T-helper 9 cell (primary cell): ENCODE data around the gene CNN1.
"Not testable (repeated sequence)": the region's sequence is repeated elsewhere in the genome, so short reads cannot be mapped to it uniquely, and the experiment has no call there.

Experiments
- DNase-seq: peaks from one replicate; pipeline ENCODE4 v3.0.0-alpha.2; 2020

Gene CNN1

DNA sequence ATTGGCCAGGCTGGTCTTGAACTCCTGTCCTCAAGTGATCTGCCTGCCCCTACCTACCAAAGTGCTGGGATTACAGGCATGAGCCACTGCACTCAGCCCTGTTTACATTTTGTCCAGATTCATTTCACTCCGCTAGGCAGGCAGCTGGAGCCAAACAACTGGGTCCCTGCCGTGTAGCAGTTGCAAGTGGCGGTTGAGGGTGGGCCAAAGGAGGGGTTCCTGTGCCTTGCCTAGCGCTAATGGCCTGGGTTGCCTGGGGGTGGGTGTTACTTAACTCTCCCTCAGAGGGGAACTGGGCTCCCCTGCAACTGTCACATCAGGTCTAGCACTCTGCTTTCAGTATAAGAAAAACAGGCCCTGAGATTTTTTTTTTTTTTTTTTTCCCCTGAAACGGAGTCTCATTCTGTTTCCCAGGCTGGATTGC is 31.4 kb downstream of the CNN1 start:
- no peak for DNase-seq

DNA sequence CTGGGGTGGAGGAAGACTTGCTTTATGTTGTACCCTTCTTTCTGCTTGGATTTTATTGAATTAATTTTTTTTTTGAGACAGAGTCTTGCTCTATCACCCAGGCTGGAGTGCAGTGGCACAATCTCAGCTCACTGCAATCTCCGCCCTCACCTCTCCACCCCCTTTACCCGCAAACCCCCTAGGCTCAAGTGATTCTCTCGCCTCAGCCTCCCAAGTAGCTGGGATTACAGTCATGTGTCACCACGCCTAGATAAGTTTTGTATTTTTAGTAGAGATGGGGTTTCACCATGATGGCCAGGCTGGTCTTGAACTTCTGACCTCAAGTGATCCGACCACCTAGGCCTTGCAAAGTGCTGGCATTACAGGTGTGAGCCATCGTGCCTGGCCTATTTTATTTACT is 34.7 kb downstream of the CNN1 start:
- not testable (repeated sequence) for DNase-seq

DNA sequence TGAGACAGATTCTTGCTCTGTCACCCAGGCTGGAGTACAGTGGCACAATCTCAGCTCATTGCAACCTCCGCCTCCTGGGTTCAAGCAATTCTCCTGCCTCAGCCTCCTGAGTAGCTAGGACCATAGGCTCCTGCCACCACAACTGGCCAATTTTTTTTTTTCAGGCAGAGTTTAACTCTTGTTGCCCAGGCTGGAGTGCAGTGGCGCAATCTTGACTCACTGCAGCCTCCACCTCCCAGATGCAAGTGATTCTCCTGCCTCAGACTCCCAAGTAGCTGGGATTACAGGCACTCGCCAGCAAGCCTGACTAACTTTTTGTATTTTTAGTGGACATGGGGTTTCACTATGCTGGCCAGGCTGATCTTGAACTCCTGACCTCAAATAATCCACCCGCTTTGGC is 35.1 kb downstream of the CNN1 start:
- not testable (repeated sequence) for DNase-seq

DNA sequence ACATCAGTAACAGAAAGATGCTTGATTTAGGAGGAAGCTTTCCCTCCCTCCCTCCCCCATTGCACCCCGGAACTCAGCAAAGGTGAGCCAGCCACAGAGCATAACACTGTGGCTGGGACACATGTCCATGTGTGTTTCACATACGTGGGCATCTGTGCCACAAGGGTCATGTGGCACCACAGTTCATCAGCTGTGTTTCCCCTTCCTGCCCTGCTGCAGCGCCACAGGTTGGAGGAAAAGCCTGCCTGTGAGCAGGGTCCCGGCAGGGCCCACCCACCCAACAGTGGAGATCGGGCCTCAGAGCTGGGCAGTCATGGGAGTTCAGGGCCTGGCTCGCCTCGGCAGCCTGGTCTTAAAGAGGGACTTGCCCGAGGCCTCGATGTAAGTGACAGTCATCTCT is 36.0 kb downstream of the CNN1 start:
- DNase-seq: no peak

DNA sequence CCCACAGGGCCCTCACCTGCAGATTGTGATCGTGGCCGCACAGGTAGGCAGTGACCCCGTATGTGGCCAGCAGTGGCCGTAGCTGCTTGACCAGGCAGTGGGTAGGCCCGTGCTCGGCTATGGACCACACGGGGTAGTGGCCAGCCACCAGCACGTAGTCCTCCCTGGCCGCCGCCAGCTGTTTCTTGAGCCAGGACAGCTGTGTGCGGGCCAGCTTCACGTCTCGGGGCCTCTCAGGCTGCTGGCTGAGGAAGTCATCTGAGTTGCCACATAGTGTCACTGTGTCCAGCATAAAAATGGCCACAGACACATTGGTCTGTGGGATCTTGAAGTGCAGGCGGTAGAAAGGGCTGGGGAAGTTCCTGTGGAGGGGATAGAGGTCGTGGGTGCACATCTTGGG is 37.6 kb downstream of the CNN1 start:
- DNase-seq: no peak

DNA sequence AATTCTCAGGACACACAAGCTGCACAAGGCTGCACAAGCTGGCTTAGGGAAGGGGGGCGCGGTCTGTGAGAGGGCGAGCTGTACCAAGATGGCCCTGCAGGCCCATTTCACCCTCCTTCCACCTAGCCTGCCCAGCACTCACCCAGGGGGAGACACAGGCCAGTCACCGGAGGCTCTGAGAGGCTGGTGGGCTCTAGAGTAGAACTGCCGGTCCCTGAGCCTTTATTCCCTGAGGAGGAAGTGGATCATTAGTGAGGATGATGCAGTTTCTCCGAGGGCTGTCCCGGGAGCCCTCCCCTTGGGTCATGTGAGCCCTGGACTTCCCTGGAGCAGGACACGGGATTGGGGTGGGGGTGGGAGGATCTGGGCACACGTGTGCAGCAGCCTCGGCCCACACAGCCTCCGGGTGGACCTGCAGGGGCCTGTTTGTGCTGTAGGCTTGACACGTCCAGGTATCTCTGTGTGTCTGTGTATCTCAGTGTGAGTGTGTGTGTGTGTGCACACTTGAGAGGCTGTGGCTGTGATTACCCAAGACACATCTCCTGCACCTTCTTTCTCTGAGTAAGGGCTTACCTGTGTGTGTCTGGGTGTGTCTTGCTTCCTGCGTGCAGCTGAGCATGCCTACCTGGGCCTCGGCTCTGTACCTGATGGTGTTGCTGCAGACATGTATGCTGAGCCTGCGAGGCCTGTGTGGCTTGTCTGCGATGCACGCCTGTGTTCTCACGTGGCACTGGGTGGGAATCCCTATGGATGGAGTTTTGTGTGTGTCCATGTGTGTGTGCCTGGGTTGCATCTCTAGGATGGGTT is 39.0 kb downstream of the CNN1 start, which contains the start of gene ACP5:
ACP5 (minus strand) TSS at position 195 of the 807 bp plus-strand sequence. CDS start 328 bp downstream, outside the sequence.
- DNase-seq: no peak

DNA sequence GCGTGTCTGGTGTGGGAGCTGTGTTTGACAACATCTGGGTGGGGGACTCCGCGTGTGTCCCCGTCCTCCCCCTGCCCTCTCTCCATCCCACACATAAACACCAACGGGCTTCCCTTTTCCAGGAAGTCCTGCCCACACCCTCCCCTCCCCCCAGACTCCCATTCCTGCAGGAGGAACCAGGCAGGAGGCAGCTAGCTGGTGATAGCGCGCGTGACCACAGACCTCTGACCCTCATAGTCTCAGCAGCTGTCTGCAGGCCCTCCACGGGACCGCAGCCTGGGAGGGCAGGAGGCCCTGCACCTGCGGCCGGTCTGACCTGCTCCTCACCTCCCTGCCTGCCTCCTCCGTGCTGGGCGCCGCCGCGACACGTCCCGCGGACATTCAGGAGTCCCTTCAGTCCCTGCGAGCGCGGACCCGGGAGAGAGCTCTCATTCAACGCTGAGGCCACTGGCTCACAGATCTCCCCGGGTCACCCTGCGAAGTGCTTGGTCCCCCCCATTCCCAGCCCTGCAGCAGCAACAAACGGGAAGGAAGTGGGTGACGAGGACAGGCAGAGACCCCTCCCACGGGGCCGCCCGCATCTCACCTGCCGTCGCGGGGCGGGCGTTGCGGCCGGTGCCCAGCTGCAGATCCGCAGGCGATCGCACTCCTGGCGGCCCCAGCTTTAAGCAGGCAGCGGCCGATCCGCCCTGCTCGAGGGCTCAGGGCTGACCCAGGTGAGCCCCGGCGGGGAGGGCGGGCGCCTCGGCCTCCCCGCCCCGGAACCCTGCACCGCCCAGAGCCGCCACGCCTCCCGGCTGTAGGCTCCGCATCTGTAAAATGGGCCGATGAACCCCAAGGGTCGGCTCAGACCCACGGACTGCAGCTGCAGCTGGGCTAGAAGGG is 39.8 kb downstream of the CNN1 start:
- peak; percentile 16 for DNase-seq

DNA sequence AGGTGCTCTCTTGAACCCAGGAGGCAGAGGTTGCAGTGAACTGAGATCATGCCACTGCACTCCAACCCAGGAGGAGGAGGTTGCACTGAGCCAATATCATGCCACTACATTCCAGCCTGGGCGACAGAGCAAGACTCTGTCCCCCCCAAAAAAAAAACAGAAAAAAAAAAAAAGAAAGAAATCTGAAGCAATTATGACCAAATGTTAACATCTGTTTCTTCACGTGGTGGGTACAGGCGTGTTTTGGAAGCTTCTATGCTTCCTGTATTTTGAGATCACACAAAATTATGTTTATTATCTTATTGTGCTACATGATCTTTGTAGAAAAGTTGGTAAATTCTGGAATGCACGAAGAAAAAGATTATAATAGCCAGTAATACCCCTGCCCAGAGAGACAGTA is 41.5 kb downstream of the CNN1 start:
- no peak for DNase-seq

DNA sequence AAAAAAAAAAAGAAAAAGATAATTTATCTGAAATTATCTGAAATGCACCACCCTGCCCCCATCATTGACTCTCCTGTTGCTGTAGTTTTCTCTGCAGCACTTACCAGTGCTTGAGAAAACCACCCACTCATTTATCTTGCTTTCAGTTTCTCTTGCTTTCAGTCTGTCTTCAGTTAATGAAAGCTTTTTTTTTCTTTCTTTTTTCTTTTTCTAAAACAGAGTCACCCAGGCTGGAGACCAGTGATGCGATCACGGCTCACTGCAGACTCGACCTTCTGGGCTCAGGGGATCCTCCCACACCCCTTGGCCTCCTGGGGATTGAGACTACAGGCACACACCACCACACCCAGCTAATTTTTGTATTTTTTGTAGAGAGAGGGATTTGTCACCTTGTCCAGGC is 43.1 kb downstream of the CNN1 start:
- DNase-seq: no peak

DNA sequence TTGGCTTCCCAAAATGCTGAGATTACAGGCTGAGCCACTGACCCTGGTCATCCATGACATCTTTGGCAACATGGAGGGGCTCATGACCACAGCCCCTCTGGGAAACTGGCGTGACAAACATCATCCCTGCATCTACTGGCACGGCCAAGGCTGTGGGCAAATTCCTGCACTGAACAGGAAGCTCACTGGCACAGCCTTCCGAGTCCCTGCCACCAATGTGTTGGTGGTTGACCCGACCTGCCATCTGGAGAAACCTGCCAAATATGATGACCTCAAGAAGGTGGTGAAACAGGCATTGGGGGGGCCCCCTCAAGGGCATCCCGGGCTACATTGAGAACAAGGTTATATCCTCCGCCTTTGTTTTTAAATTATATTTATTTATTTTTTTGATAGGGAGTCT is 47.7 kb downstream of the CNN1 start:
- DNase-seq: no peak

DNA sequence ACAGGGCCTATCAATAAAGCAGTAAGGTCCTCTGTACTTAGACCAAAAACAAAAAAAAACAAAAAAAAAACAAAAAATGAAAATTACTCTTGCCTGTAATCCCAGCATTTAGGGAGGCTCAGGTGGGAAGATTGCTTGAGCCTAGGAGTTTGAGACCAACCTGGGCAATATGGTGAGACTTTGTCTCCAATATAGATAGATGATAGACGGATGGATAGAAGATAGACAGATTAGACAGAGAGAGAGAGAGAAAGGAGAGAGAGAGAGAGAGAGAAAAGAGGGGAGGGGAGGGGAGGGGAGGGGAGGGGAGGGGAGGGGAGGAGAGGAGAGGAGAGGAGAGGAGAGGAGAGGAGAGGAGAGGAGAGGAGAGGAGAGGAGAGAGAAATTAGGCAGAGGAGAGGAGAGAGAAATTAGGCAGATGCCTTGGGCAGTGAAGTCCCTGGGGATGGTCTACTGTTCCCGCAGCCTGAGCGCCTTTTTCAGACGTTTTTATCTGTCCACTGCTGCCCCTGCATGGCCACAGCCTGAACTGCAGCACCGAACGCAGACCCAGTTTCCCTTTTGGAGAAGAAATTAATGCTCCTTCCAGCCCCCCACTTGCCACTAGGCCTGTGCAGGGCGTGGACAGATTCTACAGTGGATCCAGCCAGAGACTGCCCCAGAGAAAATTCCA is 48.8 kb downstream of the CNN1 start:
- DNase-seq: peak; percentile 67

DNA sequence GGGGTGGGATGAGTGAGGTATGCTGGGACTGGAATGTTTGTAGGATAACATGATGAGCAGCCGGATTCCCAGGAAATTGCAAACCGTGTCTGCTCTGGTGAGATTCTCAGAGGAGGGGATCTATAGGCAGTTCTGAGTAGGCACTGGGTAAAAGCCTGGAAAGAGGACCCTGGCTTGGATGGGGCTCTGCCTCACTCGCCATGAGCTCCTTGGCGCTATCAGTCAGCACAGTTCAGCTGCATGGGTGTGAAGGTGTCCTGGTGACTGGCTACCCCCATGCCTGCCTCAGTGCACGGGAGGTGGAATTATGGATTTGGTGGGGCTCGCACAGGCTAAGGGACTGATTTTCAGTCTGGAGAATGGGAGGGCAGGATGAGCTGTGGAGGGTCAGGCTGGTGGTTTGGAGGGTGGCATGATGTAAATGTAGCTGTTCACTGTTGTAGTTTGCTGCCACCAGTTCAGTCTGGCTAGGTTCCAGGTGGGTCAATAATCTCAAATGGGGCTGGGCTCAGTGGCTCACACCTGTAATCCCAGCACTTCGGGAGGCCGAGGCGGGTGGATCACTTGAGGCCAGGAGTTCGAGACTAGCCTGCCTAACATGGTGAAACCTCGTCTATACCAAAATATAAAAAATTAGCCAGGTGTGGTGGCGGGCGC is 49.5 kb downstream of the CNN1 start:
- DNase-seq: no peak

DNA sequence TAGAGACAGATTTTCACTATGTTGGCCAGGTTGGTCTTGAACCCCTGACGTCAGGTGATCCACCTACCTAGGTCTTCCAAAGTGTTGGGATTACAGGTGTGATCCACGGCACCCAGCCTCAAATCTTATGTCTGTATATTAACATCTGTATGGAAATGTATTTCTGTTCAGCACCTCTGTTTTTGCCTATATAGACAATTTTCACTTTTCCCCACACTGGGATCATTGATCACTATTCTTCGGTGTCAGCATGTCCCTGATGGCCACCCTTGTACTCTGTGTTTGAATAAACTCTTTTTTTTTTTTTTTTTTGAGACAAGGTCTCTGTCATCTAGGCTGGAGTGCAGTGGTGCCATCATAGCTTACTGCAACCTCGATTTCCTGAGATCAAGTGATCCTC is 55.4 kb downstream of the CNN1 start:
- DNase-seq: no peak

DNA sequence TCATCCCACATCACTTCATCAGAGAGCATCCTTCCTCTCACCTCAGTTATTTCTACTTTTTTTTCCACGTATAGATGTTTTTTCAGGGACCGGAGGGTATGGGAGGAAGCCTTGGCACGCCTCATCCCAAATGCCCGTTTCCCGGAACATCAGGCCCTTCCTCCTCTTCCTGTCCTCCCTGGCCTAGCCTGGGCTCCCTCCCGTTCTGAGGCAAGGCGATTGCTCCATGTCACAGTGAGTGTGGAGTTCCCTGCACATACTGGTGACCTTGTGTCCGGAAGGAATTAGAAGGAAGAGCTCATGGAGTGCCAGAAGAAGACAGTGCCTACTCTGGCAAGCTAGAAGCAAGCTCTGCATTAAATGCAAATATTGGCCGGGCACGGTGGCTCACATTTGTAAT is 57.5 kb downstream of the CNN1 start:
- no peak for DNase-seq

DNA sequence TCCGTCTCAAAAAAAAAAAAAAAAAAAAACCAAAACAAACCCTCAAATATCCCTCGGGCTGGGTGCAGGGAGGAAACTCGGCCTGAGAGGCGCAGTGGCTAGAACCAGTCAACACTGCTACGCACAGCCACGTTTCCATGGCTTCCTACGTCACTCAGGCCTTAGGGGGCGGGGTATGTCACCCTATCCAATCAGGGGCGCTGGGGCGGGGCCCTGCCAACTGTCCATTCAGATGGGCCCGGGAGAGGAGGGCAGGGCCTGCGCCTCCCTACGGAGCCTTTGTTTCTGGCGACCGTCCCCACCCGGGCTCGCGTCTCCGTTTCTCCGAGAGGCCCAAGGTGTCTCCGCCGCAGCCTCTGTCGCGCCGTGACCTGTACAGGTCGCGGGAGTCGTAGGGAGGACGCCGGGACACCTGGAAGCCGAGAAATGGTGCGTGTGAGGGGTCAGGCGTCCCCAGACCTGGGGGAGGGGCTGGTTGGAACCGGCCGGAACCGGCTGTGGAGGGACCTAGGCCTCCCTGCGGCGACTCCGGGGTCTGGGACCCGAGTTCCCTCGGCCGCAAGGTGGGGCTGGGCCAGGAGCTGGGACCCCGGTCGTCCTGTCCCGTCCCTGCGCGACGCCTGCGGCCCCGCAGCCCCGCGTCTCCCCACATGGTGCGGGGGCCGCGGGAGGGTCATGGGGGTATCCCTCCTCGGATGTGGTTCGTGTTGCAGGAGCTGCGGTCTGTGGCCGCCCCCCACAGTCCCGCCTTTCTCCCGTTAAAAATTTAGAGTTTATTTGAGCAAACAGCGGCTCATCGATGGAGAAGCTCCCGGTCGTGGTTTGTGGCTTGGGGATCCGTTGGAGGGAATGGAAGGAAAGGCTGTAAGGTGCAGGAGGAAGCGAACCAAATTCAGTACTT is 58.8 kb downstream of the CNN1 start, which contains the start of gene ZNF627:
ZNF627 (plus strand) TSS at position 282 of the 901 bp plus-strand sequence; CDS start at position 427, 145 bp downstream.
- peak; percentile 94 for DNase-seq

DNA sequence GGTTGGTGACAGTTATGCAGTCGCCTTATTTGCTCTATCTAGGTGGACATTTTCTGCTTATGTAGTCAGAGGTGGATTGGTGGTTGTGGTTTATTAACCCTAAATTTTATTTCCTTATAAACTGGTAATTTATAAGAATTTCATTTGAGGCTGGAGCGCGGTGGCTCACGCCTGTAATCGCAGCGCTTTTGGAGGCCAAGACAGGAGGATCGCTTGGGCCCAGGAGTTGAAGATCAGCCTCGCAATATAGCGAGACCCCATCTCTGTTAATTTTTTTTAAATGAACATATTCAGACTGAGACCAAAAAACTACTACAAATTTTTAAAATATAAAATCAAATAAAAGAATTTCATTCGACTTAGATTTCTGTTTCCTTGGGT is 59.4 kb downstream of the CNN1 start:
- DNase-seq: no peak

DNA sequence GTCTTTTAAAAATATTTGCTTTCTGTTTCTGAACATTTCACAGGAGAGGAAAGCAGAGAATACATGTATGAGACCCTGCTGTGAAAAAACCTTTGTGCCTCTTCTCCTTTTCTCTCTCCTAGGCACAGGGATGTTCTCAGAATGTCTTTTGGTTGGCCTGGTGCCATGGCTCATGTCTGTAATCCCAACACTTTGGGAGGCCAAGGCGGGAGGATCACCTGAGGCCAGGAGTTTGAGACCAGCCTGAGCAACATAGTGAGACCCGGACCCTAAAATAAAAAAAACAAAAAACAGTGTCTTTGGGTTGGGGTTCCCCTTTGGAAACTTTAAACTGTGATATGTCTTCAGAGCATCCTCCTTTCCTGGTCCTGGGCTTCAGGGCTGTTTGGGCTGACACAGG is 60.1 kb downstream of the CNN1 start:
- no peak for DNase-seq

DNA sequence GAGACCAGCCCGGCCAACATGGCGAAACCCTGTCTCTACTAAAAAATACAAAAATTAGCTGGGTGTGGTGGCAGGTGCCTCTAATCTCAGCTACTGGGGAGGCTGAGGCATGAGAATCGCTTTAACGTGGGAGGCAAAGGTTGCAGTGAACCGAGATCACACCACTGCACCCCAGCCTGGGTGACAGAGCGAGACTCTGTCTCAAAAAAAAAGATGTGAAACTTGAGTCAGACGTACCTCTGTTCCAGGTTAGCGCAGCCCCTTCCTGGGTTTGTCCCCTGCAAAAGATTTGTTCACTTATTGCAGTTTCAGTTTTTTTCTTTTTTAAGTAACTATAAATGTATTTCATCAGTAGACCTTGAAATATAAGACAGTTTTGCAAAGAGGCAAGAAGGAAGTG is 61.1 kb downstream of the CNN1 start:
- not testable (repeated sequence) for DNase-seq
